K562 (cell line): ENCODE data around the gene GJB4. TPM values are rescaled to one million over a fixed set of nuclear protein-coding genes. Genes with fewer than 3 reads are reported as not detected.
A peak's percentile ranks its signal among the peaks of the same experiment; 100 is the strongest.

Experiments
- ATAC-seq: fragments of 200-7000 bp; cut with Tn5 transposase; 3 replicates; pipeline ENCODE4 v1.9.1; 2020; ENCODE audit warnings: moderate library complexity
- BruUV-seq: library from RNA; stranded (reverse); fragments of 400-500 nt; replicated peaks from 2 replicates; lab custom pipeline; 2021; lab: Mats Ljungman, UMichigan
- CTCF ChIA-PET: fragments of 300-600 bp; formaldehyde crosslinking; extraction: SDS; loops from one replicate; lab custom pipeline; 2021; ENCODE audit warnings: low intra/inter-chr PET ratio; lab: Yijun Ruan, JAX
- POLR2A ChIA-PET: fragments of 300-600, 350-650 bp; sonication (Branson Sonifier 250); formaldehyde crosslinking; extraction: SDS; loops from one replicate; lab custom pipeline; 2021; ENCODE audit warnings: antibody characterized with exemption, inconsistent platforms; lab: Yijun Ruan, JAX
- DNase-seq, 4 experiments: peaks; one replicate each; pipeline versions ENCODE4 v3.0.0 to v3.0.0-alpha.2; 2011 to 2018; ENCODE audit warnings: low spot score in 3 of 4, mixed read lengths in 3 of 4; ENCODE audit errors: extremely low read depth in 1 of 4
- FAIRE-seq: peaks from 2 replicates; lab custom pipeline; 2011; peaks lifted over from hg19 to GRCh38; lab: Jason Lieb, UNC
- H2AFZ ChIP-seq: 2 replicates; pipeline ENCODE4 v1.6.0; 2011; ENCODE audit warnings: low read depth, low read length, control low read depth, inconsistent platforms
- H3K27ac ChIP-seq: fragments of 200-600 bp; 3 replicates; pipeline ENCODE4 v1.8.0; 2011; ENCODE audit warnings: low read depth, mild to moderate bottlenecking, control low read depth, inconsistent platforms, low read length, moderate library complexity, mixed read lengths; ENCODE audit errors: extremely low read depth
- H3K27me3 ChIP-seq, 2 experiments: fragments of 300-600 bp in 1 of 2; 2 replicates in 1 of 2; 3 replicates in 1 of 2; pipeline versions ENCODE4 v1.6.0 to v1.8.0; 2011; ENCODE audit warnings: inconsistent platforms in 2 of 2, low read length in 2 of 2, mild to moderate bottlenecking in 1 of 2, mixed read lengths in 1 of 2, moderate library complexity in 1 of 2; ENCODE audit not compliant: control insufficient read depth in 2 of 2, insufficient read depth in 2 of 2
- H3K36me3 ChIP-seq: fragments of 300-600 bp; 3 replicates; pipeline ENCODE4 v1.8.0; 2011; ENCODE audit warnings: mild to moderate bottlenecking, low read length, inconsistent platforms; ENCODE audit not compliant: control insufficient read depth, insufficient read depth
- H3K4me1 ChIP-seq, 2 experiments: fragments of 200-600 bp in 1 of 2; replicated peaks in 1 of 2; 2 replicates in 1 of 2; 3 replicates in 1 of 2; pipeline versions ENCODE4 v1.5.1 to v1.8.0; 2011; ENCODE audit warnings: inconsistent platforms in 2 of 2, low read length in 2 of 2, mild to moderate bottlenecking in 1 of 2, mixed read lengths in 1 of 2, moderate library complexity in 1 of 2; ENCODE audit not compliant: control insufficient read depth in 2 of 2, insufficient read depth in 2 of 2
- H3K4me2 ChIP-seq: 2 replicates; pipeline ENCODE4 v1.6.1; 2011; ENCODE audit warnings: low read length, control low read depth, inconsistent platforms, mixed read lengths; ENCODE audit not compliant: insufficient read depth
- H3K4me3 ChIP-seq: fragments of 200-600 bp; sonication (generic), shearing (Covaris generic); 2 replicates; pipeline ENCODE4 v1.5.1; 2016; ENCODE audit warnings: control low read depth, inconsistent platforms
- H3K79me2 ChIP-seq: fragments of 200-600 bp; 3 replicates; pipeline ENCODE4 v1.8.0; 2011; ENCODE audit warnings: low read length, inconsistent platforms; ENCODE audit not compliant: control insufficient read depth, insufficient read depth
- H3K9ac ChIP-seq, 2 experiments: 2 replicates each; pipeline versions ENCODE4 v1.6.0 to v1.6.1; 2011; ENCODE audit warnings: low read depth in 2 of 2, low read length in 2 of 2, control low read depth in 1 of 2, inconsistent platforms in 1 of 2, mild to moderate bottlenecking in 1 of 2, mixed read lengths in 1 of 2; ENCODE audit not compliant: insufficient read depth in 1 of 2
- H3K9me1 ChIP-seq: one replicate; pipeline ENCODE4 v1.6.0; 2011; ENCODE audit warnings: inconsistent platforms, mild to moderate bottlenecking, low read length, moderate library complexity; ENCODE audit not compliant: control insufficient read depth, insufficient read depth
- H3K9me3 ChIP-seq: replicated peaks from 2 replicates; pipeline ENCODE4 v1.5.1; 2011; ENCODE audit warnings: low read depth, low read length, inconsistent platforms; ENCODE audit not compliant: control insufficient read depth, insufficient read depth
- H4K20me1 ChIP-seq: replicated peaks from 2 replicates; pipeline ENCODE4 v1.6.1; 2011; ENCODE audit warnings: low read length, inconsistent platforms, mixed read lengths; ENCODE audit not compliant: control insufficient read depth, insufficient read depth
- ATF4 ChIP-seq: fragments of 450-650 bp; formaldehyde crosslinking; IDR thresholded peaks from 2 replicates; pipeline ENCODE4 v1.4.0; 2022; ENCODE audit warnings: mild to moderate bottlenecking, moderate library complexity
- CBFA2T2 ChIP-seq: fragments of 450-650 bp; conservative IDR thresholded peaks from 2 replicates; pipeline ENCODE4 v1.6.1; 2017; ENCODE audit warnings: mild to moderate bottlenecking
- DDX20 ChIP-seq: fragments of 450-650 bp; IDR thresholded peaks from 2 replicates; pipeline ENCODE4 v1.6.1; 2016; ENCODE audit warnings: missing genetic modification characterization, low read depth, mild to moderate bottlenecking, missing compliant biosample characterization, moderate library complexity
- HDAC3 ChIP-seq: fragments of 450-650 bp; IDR thresholded peaks from 2 replicates; pipeline ENCODE4 v1.6.1; 2018; ENCODE audit warnings: borderline replicate concordance, mild to moderate bottlenecking, moderate library complexity; ENCODE audit not compliant: partially characterized antibody
- HIVEP1 ChIP-seq: fragments of 250-450 bp; sonication (Bioruptor Pico); IDR thresholded peaks from 2 replicates; pipeline ENCODE4 v1.4.0; 2020; ENCODE audit warnings: mild to moderate bottlenecking
- HLTF ChIP-seq: fragments of 450-650 bp; IDR thresholded peaks from 2 replicates; pipeline ENCODE4 v1.6.1; 2016
- KDM1A ChIP-seq, 2 experiments: fragments of 450-650 bp; IDR thresholded peaks; 2 replicates each; pipeline ENCODE4 v1.6.1; 2016; ENCODE audit warnings: mild to moderate bottlenecking in 2 of 2
- NR2C2 ChIP-seq, 2 experiments: fragments of 200-800 bp in 1 of 2; sonication (Bioruptor generic) in 1 of 2; sonication (generic) in 1 of 2; formaldehyde crosslinking in 1 of 2; IDR thresholded peaks; 2 replicates each; pipeline versions ENCODE4 v1.6.1 to v1.8.0; 2016 to 2022; ENCODE audit warnings: mild to moderate bottlenecking in 1 of 2, missing compliant biosample characterization in 1 of 2, missing genetic modification characterization in 1 of 2, missing genetic modification reagents in 1 of 2
- PPARD ChIP-seq: fragments of 250-450 bp; sonication (Bioruptor Pico); IDR thresholded peaks from 2 replicates; pipeline ENCODE4 v1.8.0; 2022; ENCODE audit warnings: inconsistent platforms, mild to moderate bottlenecking, moderate library complexity
- PURB ChIP-seq: sonication (generic); formaldehyde crosslinking; IDR thresholded peaks from 2 replicates; pipeline ENCODE4 v1.9.0; 2021; ENCODE audit warnings: low read depth, mild to moderate bottlenecking, missing genetic modification reagents
- RBM25 ChIP-seq: fragments of 200-400 bp; formaldehyde crosslinking; IDR thresholded peaks from 2 replicates; pipeline ENCODE4 v1.6.1; 2018; ENCODE audit warnings: low read length, low read depth, moderate library complexity; ENCODE audit not compliant: severe bottlenecking
- TEAD4 ChIP-seq, 2 experiments: sonication (generic) in 1 of 2; formaldehyde crosslinking in 1 of 2; IDR thresholded peaks; 2 replicates each; pipeline versions ENCODE4 v1.6.1 to v1.8.0; 2012 to 2022; ENCODE audit warnings: borderline replicate concordance in 1 of 2, inconsistent platforms in 1 of 2, low read length in 1 of 2, mild to moderate bottlenecking in 1 of 2, missing genetic modification reagents in 1 of 2
- ZBTB2 ChIP-seq: fragments of 450-650 bp; IDR thresholded peaks from 2 replicates; pipeline ENCODE4 v1.6.1; 2016; ENCODE audit warnings: antibody characterized with exemption
- ZC3H11A ChIP-seq: IDR thresholded peaks from 2 replicates; pipeline ENCODE4 v1.6.1; 2012; ENCODE audit warnings: low read depth, low read length, improper control_type of control experiment
- ZSCAN29 ChIP-seq: fragments of 450-650 bp; IDR thresholded peaks from 2 replicates; pipeline ENCODE4 v1.6.1; 2017
- WGBS: fragments of 100-300 bp; shearing (Covaris generic); methylation state at CpG from one replicate; pipeline ENCODE4 v1.1.6; 2016; ENCODE audit warnings: low coverage, mixed read lengths; ENCODE audit not compliant: insufficient coverage; ENCODE audit errors: missing lambda C conversion rate; 5-methylcytosine and 5-hydroxymethylcytosine counted together
- in situ Hi-C: fragments of 300-500 bp; cut with MboI; formaldehyde crosslinking; loops from 4 replicates; pipeline ENCODE4 v1.15.0; 2018; ENCODE audit warnings: inconsistent platforms, mixed read lengths
- intact Hi-C: fragments of 100-400 bp; cut with micrococcal nuclease; formaldehyde crosslinking; loops from 2 replicates; pipeline ENCODE4 v1.14.2; 2022
- polyA plus RNA-seq, 8 experiments: library from polyadenylated mRNA; depleted of rRNA in 4 of 8; stranded (reverse) in 5 of 8; unstranded in 3 of 8; fragments of >200 nt; fragmentation: Nextera tagmentation in 2 of 8; fragmentation: Illumina TruSeq in 1 of 8; extraction: Ambion mirVana in 2 of 8; extraction: Trizol in 1 of 8; gene quantifications; 2 replicates each; pipeline versions ENCODE4 v1.2.1 to v1.2.3, GENCODE V29; 2011 to 2014; ENCODE audit warnings: inconsistent platforms in 1 of 8, missing spikeins in 1 of 8
- total RNA-seq, 7 experiments: library from RNA; depleted of rRNA in 6 of 7; stranded (reverse); fragments of >200 nt in 6 of 7; fragmentation: Illumina TruSeq in 2 of 7; extraction: Trizol in 2 of 7; gene quantifications; 2 replicates each; pipeline versions ENCODE4 v1.2.1 to v1.2.3, GENCODE V29; 2011 to 2021; ENCODE audit warnings: low replicate concordance in 1 of 7
- TF ChIP-seq, protein P1 (sequence below): IDR thresholded peaks from 3 replicates; pipeline ENCODE4 v1.6.1; 2011; ENCODE audit warnings: borderline replicate concordance, mild to moderate bottlenecking, moderate library complexity; ENCODE audit not compliant: insufficient read length; ENCODE audit errors: extremely low read depth

The GJB4 gene
- total and polyA plus RNA-seq, 9 of the 15 experiments (the other 6 are each of a cell fraction or from before 2014, with no cell fraction given), result 0.03 TPM; not detected in 8

- peaks cover 11% of the 10 kb centered on the region; the same call in 1 of the 2 replicates for H4K20me1 ChIP-seq
- CTCF ChIA-PET, result no interaction called here
- POLR2A ChIA-PET, result no interaction called here
- H3K27ac ChIP-seq, result no peak overlapping the region
- WGBS, result 4% methylated on average over 18 of the region's 18 CpGs
- no peaks in the 10 kb centered on the region for H3K9me3 ChIP-seq
- H3K27me3 ChIP-seq, result peaks cover 6 to 19% of the 10 kb centered on the region in 2 experiments; a peak in 3 of 5 replicates
- no TSS peak for BruUV-seq
- H3K4me3 ChIP-seq, result no peak overlapping the region
- FAIRE-seq (no peak), DNase-seq (no peak), ATAC-seq (no peak)
- H3K4me2 ChIP-seq, result no peak overlapping the region
- no peak overlapping the region for H2AFZ ChIP-seq
- no peaks in the 10 kb centered on the region for H3K4me1 ChIP-seq
- in situ Hi-C loops, result loop anchor here (10.0 kb wide), 1 partner anchor 1112 kb away; no protein-coding TSS in a partner anchor
- no peaks in the 10 kb centered on the region for H3K79me2 ChIP-seq
- H3K36me3 ChIP-seq, result no peaks in the 10 kb centered on the region
- no peak overlapping the region for H3K9ac ChIP-seq
- H3K9me1 ChIP-seq, result no peaks in the 10 kb centered on the region
- intact Hi-C loops, result no loop called here
- no peak for TF ChIP-seq ZSCAN29
- TF ChIP-seq HDAC3, result no peak
- TF ChIP-seq NR2C2 (CRISPR knock-in tag; IDR thresholded peaks at IDR 0.05), result no peak
- no peak for TF ChIP-seq NR2C2 (tag; IDR thresholded peaks at IDR 0.05)
- TF ChIP-seq PURB (CRISPR knock-in tag), result no peak
- TF ChIP-seq PPARD (CRISPR knock-in tag), result no peak
- TF ChIP-seq, protein P1, sequence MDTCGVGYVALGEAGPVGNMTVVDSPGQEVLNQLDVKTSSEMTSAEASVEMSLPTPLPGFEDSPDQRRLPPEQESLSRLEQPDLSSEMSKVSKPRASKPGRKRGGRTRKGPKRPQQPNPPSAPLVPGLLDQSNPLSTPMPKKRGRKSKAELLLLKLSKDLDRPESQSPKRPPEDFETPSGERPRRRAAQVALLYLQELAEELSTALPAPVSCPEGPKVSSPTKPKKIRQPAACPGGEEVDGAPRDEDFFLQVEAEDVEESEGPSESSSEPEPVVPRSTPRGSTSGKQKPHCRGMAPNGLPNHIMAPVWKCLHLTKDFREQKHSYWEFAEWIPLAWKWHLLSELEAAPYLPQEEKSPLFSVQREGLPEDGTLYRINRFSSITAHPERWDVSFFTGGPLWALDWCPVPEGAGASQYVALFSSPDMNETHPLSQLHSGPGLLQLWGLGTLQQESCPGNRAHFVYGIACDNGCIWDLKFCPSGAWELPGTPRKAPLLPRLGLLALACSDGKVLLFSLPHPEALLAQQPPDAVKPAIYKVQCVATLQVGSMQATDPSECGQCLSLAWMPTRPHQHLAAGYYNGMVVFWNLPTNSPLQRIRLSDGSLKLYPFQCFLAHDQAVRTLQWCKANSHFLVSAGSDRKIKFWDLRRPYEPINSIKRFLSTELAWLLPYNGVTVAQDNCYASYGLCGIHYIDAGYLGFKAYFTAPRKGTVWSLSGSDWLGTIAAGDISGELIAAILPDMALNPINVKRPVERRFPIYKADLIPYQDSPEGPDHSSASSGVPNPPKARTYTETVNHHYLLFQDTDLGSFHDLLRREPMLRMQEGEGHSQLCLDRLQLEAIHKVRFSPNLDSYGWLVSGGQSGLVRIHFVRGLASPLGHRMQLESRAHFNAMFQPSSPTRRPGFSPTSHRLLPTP, result no peak
- no peak for TF ChIP-seq ATF4 (CRISPR knock-in tag)
- TF ChIP-seq HIVEP1 (CRISPR knock-in tag), result no peak
- TF ChIP-seq CBFA2T2, result no peak
- no peak for TF ChIP-seq ZBTB2
- no peak for TF ChIP-seq DDX20 (tag)
- TF ChIP-seq HLTF, result no peak
- peak; percentile 80 for TF ChIP-seq RBM25
- no peak for TF ChIP-seq ZC3H11A
- TF ChIP-seq KDM1A (IDR thresholded peaks at IDR 0.05), result 0 out of 4 replicates have a peak, but pooled peaks of 1 of the 2 experiments have one; percentile 12
- no peak for TF ChIP-seq TEAD4 (IDR thresholded peaks at IDR 0.05; ENCODE audit: low read length)
- no peak for TF ChIP-seq TEAD4 (CRISPR knock-in tag; IDR thresholded peaks at IDR 0.05; ENCODE audit: borderline replicate concordance)
These were observed 12.5 kb upstream of the GJB4 start for GRCh38 chr1:34746785-34747637.
